GM15510 (cell line): ENCODE measurements around the gene INPP4A.

Experiments
- POLR2A ChIP-seq: IDR thresholded peaks from 3 replicates; pipeline ENCODE4 v1.6.1; 2011; ENCODE audit warnings: borderline replicate concordance; ENCODE audit not compliant: insufficient read length; ENCODE audit errors: extremely low read depth

INPP4A gene

DNA sequence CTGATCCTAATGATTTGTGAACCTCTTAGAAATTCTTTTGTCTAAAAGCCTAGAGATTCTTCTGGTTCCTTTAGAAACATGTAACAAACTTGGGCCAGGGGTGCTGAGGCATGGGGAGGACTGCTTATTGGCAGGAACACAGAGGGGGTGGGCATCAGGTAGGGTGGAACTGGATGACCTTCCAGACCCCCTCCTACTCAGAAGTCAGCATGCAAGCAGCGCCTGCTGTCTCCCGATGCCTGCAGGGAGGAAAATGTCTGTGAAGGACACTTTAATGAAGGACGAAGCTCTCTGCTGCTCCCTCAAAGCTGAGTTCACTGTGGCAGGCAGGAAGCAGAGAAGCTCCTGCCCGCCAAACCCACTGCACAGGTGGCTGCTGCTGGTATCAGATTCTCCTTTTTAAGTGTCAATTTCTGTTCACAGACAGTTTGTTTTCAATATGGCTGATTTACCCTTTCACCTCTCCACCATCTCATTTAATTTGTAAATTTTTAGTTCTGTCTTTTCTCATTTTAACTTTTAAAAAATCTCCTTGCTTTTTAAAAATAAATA lies 144.3 kb downstream of the INPP4A start:
- TF ChIP-seq POLR2A = no peak

DNA sequence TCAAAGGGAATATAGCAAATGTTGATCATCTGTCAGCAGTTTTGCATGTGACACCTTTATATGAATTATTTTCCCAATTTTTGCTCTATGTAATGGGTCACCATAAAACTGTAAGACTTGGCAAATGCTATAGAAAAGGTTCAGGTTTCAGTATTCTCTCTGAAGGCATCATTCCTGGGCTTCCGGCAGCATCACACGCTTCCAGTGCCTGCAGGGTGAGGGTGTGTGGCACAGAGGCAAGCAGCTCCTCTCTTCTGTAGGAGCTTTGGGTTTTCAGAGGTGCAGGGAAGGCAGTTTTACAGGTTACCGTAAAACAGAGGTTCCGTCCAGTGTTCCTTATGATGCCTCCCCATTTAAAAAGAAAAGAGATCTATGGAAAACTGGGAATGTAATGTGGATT lies 144.8 kb downstream of the INPP4A start:
- no peak for TF ChIP-seq POLR2A

DNA sequence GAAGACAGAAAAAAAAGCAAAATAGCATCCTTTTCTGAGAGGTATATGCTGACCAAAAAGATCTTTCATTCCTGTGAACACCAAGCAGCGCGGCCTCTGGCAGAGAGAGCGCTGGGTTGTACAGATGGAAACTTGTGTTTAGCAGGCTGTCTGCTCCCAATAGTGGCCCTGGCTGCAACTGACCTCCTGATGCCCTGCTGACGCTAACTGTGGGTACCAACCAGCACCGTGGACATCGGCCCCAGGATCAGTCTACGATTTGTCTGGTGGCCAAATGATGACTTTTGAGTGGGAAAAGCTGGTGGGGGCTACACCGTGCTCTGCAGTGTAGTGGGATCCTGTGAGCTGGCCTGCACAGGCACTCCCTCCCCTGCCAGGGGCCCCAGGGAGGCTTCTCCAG lies 147.9 kb downstream of the INPP4A start:
- TF ChIP-seq POLR2A = no peak

DNA sequence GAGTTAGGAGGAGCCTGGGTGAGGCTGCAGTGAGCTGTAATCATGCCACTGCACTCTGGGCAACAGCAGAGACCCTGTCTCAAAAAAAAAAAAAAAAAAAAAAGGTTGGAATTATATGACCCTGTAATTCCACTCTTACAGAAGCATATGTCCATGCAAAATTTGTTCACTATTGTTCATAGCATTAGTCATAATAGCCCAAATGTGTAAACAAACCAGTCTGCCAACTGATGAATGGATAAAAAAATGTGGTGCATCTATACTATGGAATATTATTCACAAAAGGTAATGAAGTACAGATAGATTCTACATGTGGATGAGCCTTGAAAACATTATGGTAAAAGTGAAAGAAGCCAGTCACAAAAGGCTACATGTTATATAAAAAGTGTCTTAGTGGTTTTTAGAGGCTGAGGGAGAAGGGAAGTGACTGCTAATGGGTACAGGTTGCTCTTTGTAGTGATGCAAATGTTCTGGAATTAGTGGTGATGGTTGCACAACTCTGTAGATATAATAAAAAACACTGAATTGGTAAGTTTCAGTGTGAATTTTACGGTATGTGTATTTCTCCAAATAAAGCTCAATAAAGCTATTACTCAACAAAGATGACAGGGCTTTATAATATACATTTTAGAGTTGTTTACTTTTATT lies 154.2 kb downstream of the INPP4A start:
- TF ChIP-seq POLR2A = no peak

DNA sequence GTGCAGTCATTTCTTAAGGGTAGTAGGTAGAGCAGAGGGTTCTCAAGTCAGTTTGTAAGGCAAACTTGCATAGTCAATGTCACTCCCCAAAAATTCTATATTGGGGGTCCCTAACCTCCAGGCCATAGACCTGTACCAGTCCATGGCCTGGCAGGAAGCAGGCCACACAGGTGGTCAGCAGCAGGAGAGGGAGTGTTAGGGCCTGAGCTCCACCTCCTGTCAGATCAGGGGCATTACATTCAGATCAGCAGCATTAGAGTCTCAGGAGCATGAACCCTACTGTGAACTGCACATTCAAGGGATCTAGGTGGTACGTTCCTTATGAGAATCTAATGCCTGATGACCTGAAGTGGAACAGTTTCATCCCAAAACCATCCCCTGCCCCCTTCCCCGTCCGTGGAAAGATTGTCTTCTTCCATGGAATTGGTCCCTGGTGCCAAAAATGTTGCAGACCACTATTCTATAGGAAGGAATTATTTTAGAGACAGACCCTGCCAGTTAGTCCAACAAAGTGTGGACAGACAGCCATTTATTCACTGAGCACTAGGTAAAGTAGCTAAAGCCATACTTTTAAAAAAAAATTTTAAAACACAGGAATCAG lies 157.0 kb downstream of the INPP4A start:
- no peak for TF ChIP-seq POLR2A

DNA sequence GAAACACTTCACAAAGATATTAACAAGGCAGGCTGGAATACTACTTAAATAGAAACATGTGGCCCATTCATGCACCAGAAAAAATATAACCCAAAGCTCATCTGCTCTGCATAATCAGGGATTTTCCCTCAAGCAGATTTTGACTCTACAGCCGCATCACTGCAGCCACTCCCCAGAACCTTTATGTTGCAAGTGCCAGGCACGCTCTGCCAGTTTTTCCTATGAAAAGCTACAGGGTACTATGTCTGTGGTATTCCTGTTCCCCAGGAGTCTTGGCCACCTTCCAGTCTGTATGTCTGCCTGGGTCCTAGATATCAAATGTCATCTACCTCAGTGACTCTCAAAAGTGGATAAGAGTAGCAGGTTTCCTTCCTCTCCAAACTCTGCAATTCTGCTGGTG lies 159.9 kb downstream of the INPP4A start:
- TF ChIP-seq POLR2A = no peak

DNA sequence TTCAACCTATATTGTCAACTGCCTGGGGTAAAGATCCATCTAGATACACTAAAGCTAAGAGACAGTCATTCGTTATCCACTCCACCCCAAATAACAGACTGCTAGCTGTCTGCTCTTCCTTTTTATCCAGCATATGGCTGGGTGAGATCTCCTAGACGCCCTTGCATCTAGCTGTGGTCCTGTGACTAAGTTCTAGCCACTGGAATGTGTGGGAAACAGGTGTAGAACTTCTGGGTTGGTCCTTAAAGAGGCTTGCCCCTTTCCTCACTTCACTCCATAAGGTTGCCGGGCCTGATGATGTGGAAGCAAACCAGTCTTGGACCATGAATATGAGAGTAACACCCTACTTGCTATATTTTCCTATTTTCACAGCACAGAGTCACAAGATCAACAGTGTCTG lies 160.4 kb downstream of the INPP4A start:
- TF ChIP-seq POLR2A = no peak

DNA sequence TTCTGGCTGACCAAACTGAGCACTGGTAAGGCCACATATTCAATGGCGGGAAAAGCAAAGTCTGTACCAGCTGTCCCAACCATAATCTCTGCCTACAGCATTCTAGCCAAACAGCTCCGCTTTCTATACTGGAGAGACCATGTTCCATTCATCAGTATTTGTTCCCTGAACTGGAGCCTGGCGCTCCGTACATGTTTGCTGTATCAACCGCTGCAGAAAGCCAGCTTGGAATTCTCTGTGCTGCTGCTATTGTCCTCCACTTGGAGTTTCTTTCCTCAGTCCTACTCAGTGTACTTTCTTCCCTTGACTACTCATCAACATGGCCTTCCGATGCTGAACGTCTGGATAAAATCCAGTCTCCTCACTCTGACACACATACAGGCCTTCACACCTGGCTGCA lies 161.8 kb downstream of the INPP4A start:
- TF ChIP-seq POLR2A = no peak

DNA sequence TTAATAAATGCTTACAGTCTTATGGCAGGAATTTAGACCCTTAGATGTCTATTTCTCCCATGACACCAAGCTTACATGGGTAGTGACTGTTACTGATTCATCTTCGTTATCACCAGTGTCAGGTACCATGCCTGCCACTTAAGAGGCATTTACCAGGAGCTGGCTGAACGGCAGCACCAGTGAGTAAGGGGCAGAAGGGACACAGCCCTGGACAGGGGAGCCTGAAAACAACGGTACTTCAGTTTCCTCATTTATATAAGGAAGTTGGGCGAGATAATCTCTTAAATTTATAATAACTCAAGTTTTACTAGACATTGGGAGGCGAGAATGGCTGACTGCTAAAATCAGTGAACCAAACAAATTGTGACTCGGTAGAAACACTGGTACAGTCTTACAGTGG lies 162.4 kb downstream of the INPP4A start:
- no peak for TF ChIP-seq POLR2A

DNA sequence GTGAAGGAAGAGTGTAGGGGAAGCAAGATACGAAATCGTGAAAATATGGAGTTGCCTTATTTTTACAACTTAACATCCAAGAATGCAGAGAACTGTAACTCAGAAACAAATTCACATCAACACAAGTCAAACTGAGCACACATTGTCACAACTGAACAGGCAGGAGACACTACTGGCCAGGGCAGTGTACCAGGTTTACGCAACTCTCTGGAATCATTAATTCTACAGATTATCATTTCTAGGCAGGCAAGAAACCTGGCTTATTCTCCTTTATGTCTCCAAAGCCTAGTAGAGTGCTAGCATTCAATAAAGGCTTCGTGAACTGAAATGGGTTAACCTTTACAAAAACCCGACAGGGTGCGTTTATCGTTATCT lies 163.1 kb downstream of the INPP4A start:
- no peak for TF ChIP-seq POLR2A

DNA sequence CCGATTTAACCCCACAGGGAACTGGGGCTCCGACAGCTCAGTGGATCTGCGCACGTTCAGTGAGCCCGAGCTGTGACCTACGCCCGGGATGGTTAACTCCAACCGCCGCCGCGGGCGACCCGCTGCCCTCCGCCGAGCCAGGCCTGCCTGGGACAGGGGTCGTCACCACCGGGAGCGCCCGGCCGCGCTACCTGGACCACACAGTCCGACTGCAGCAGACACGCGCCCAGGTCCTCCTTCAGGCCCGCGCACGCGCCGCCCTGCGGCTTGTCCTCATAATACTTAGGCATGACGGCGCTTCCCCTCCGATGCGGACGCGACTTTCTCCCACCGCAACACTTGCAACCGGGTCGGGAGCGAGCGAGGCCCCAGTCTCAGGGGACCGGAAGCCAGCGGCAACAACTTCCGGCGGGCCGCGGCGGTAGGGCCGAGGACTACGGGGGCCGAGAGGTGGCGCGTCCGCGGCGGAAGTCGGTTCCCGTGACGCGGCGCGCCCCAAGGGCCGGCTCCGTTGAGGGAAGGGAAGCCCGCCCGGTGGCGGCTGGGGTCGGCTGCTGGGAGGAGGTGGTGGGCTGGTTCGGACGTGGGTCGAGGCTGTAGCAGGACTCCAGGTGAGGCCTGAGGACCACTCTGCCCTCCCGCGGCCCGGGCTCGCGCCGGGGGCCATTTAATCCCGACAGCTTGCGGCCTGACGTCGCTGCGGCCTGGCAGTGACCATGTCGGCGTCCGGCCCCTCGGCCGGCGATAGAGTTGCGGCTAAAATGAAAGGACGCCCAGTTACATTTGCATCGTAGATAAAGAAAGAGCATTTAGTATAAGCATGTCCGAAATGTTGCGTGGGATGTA lies 163.7 kb downstream of the INPP4A start, which contains the start of the genes COA5 and UNC50:
Gene COA5 (minus strand): TSS at position 397 of the 846 bp plus-strand sequence. CDS start 107 bp downstream, at position 290.
Gene UNC50 (plus strand): TSS at position 474 of the 846 bp plus-strand sequence. CDS start 1,171 bp downstream, outside the sequence.
- TF ChIP-seq POLR2A = peak; percentile 84

DNA sequence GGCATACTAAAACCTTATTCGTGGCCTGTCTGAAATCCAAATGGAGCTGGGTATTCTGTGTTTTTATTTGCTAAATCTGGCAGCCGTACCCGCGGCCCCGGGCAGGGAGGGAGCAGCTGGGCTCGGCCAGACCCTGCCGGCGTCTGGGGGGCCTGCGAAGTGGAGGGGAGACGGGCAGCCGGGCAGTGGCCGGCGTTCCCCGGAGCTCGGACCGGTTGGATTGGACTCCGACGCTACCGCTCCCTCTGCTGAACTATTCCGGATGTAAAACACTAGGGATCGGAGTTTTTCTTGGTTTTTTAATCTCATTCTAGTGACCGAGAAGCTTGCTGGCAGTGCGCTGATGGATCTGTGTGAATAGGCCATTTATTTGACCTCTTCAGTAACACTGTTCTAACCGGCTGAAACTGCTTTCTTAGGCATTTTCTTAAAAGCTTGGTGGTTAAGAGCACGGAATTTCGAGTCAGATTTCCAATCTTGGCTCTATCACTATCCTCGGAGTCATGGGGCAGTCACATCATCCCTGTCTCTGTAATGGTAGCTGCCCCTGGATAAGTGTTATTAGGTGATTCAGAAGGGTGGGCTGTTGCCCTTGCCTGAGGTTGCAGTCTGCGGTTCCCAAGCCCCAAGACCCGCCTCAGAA lies 164.4 kb downstream of the INPP4A start:
- TF ChIP-seq POLR2A = no peak

DNA sequence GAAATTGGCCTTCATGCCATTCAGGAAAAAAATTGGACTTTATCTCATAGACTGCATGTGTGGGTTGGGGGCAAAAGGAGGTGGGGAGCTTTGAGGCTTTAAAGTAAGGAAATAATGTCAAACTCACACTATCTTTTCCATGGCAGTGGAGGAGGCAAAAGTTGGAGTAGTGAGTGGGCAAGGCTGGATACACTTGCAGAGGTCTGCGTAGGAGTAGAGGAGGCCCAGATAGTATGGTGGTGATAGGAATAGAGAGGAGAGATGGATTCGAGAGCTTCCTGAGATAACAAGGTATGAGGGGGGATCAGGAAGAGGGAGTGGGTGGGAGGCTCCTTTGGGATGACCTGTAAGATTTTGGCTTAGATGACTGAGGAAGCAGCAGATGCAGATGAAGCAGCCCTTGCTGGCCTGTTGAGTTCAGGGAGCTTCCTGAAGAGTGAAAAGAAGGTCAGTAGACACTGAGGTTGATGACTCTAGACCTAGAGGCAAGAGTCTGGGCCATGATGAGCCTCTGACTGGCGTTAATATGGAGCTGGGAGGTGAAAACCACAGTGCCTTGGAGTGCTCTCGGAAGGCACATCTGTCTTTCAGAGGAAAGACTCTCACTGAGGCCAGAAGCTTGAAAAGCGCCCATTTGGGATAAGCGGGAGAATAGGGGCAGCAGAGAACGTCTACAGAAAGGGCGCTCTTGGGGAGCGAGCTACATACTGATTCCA lies 169.5 kb downstream of the INPP4A start:
- TF ChIP-seq POLR2A = no peak

DNA sequence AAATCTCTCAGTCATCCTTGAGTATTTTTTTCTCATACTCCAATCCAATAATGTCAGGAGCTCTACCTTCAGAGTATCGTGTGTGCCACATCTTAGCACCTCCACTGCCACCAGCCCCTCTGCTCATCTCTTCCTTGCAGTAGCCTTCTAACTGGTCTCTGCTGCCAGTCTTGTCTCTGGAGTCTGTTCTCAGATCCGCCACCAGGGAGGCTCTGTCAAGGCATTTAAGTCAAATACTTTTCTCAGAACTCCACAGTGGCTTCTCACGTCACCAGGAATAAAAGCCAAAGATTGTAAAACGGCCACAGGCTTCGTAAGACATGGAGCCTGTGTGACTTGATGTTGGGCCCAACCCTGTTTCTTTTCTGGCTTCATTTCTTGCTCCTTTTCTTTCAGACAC lies 170.8 kb downstream of the INPP4A start:
- no peak for TF ChIP-seq POLR2A
